NK-92 treated with Interleukin-12 subunit alpha and Interleukin-12 subunit beta, amount 100 ng/mL, for 24 hours (cell line): Measurements from ENCODE around the gene NDFIP2.
"Not testable (repeated sequence)": the region's sequence is repeated elsewhere in the genome, so short reads cannot be mapped to it uniquely, and the experiment has no call there.

Experiments
- DNase-seq: peaks from one replicate; lab custom pipeline; 2025; lab: John Stamatoyannopoulos, UW

NDFIP2 gene

GRCh38 chr13:79600146-79600545 is 119.2 kb downstream of the NDFIP2 start:
- DNase-seq, result not testable (repeated sequence)

DNA sequence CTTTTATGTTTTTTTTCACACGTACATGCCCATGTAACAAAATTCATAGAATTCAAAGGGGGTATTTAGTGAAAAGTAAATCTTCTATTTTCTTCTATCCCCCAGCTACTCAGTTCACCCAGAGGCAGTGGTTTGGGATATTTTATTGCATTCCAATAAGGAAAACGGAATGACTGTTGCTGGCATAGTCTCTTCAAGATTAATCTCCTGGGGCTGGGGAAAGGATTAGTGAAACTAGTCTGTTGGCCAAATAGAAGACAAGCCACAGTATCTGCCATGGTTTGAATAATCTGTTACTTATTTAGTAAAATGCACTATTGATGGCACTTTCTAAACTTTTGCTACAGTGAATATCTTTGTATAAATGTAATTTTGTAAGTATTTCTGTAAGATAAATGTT is 122.0 kb downstream of the NDFIP2 start:
- no peak for DNase-seq

GRCh38 chr13:79604752-79605151 is 123.8 kb downstream of the NDFIP2 start:
- DNase-seq, result no peak
